GM15510 (cell line): ENCODE data around the gene CDC42BPA.

Source experiments
- POLR2A ChIP-seq: IDR thresholded peaks from 3 replicates; pipeline ENCODE4 v1.6.1; 2011; ENCODE audit warnings: borderline replicate concordance; ENCODE audit not compliant: insufficient read length; ENCODE audit errors: extremely low read depth

CDC42BPA gene

GRCh38 chr1:227214207-227214606, 104.1 kb downstream of the CDC42BPA start:
- no peak for TF ChIP-seq POLR2A

- no peak for TF ChIP-seq POLR2A
Measured at GRCh38 chr1:227213426-227213825, 104.9 kb downstream of the CDC42BPA start.

DNA sequence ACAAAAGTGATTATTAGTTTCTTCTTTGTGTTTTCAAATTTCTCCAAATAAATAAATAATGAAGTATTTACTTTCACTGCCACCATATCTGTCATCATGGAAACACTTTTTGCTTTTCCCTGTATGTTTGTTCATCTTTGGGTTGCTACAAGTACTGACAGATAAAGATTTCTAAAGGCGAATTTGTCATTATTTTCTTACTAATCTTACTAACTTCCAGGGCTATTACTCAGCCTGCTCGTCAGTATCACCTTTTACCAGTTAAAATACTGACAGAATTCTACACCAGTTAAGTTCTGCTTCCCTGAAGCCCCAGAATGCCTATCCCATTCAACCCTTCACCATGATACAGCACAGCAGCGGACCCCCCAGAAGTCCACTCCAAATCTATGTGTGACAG, 106.1 kb downstream of the CDC42BPA start:
- no peak for TF ChIP-seq POLR2A

GRCh38 chr1:227210604-227211003, 107.7 kb downstream of the CDC42BPA start:
- TF ChIP-seq POLR2A = no peak

- no peak for TF ChIP-seq POLR2A
Measured at GRCh38 chr1:227197064-227197463, 121.2 kb downstream of the CDC42BPA start.

DNA sequence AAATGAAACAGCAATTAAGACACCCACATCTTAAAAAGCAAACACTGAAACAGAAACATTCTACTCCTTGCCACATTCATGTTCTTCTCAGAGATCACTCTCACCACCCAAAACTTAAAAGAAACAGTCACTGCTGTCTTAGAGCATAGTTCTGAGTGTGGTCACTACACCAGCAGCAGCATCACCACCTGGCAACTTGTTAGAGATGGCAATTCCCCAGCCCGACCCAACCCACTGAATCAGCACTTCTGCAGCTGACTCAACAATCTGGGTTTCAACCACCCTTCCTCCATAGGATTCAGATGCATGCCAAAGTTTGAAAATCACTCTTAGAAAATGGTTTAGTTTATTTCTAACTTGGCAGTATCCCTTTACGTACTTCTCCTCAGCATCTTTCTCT, 126.1 kb downstream of the CDC42BPA start:
- TF ChIP-seq POLR2A = no peak

DNA sequence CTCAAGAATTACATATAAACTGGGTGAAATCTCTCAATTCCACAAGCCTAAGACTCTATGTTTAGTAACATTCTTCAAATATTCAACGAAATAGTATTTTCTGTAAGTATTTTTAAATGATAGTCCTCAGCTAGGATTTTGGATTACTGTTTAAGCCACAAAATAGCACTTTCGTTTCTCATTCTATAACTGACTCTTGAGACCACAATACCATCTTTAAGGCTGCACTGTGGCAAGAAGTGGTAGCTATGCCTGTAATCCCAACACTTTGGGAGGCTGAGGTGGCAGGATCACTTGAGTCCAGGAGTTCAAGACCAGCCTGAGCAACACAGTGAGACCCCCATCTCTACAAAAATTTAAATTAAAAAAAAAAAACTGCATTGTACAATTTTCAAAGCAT, 126.7 kb downstream of the CDC42BPA start:
- no peak for TF ChIP-seq POLR2A

GRCh38 chr1:227190321-227190720, 128.0 kb downstream of the CDC42BPA start:
- TF ChIP-seq POLR2A = no peak

GRCh38 chr1:227185291-227185690, 133.0 kb downstream of the CDC42BPA start:
- no peak for TF ChIP-seq POLR2A

DNA sequence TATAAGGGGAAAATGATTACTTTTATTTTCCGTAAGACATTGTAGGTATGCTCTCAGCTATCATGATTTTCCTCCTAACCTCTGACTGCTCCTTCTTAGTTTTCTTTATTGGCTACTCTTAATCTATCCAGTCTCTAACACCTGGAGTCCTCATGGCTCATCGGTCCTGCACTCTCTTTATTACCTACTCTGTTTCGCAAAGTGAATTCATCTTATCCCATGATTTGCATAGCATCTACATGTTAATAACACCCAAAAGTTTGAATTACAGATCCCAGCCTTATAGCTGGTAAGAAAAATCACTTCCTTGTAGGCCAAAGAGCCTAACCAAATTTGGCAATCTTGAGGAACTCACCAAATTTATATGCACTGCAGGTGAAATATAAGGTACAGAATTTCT, 136.3 kb downstream of the CDC42BPA start:
- TF ChIP-seq POLR2A = no peak

GRCh38 chr1:227175611-227176010, 142.7 kb downstream of the CDC42BPA start:
- TF ChIP-seq POLR2A = no peak

DNA sequence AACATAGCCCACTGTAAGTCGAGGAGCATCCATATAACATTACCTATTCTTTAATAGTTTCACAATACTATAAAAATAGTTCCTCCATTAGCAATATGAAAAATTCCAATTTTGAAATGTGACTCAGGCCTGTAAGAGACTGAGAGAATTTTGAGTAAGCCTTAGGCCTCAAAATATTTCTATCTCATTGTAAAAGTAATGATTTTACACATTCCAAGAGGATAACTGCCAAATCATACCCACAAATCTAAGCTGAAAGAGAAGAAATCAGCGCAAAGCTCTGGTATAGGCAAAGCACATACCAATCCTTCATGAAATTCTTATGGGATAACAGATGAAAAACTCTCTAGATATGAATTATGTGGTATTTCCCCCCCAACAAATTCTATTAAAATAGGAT, 144.1 kb downstream of the CDC42BPA start:
- TF ChIP-seq POLR2A = no peak

GRCh38 chr1:227170361-227171166, 147.7 kb downstream of the CDC42BPA start:
- TF ChIP-seq POLR2A = no peak

DNA sequence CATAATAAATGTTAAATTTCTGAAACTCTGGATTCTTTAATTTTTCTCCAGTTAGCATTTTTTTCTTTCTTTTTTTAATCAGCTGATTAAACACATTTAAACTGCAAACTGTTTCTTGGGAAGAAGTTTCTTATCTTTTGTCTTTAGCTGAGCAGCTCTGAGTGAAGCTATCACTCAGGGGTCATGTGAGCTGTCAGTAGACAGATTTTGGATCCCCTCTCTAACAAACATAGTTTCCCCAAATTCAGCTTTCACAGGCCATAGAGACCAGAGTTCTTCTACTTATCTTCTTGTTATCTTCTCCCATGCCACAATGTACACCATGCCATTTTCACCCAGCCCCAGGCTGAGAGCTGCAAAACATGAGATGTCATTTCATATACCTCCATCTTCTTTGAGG, 148.9 kb downstream of the CDC42BPA start:
- TF ChIP-seq POLR2A = no peak

- TF ChIP-seq POLR2A = no peak
Measured at GRCh38 chr1:227167276-227168101, 150.8 kb downstream of the CDC42BPA start.

GRCh38 chr1:227166559-227166958, 151.7 kb downstream of the CDC42BPA start:
- TF ChIP-seq POLR2A = no peak
